Measurements from ENCODE around the gene CAPN2.

Gene CAPN2

DNA sequence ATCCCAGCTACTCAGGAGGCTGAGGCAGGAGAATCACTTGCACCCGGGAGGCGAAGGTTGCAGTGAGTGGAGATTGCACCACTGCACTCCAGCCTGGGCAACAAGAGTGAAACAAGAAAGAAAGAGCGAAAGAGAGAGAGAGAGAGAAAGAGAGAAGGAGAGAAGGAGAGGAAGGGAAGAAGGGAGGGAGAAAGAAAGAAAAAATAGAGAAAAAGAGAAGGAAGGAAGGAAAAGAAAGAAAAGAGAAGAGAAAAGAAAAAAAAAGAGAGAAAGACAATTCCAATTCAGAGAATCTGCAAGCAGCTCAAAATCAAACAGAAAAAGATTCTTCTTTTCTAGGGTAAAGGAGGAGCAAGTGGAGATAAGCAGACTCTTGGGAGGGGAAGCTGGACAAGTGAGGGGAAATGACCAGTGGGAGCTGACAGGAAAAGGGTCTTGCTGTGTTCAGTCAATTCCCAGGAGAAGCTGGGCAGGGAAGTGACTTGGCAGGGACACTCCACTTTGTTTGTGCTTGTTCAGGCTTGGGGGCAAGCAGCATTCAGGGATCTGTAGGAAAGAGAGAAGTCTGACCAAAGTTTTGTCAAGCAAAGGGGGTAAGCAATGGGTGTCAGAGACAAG lies 3.6 kb upstream of the CAPN2 start:
- H3K27ac ChIP-seq: no peak overlapping the region
- H3K4me3 ChIP-seq (IDR thresholded peaks at IDR 0.05; ENCODE audit: insufficient read depth, low read depth, low read length): no peak overlapping the region
- peaks cover 11% of the 10 kb centered on the region for H3K4me1 ChIP-seq (ENCODE audit: low read depth, poor library complexity, severe bottlenecking)
- H4K20me1 ChIP-seq (ENCODE audit: insufficient read depth): no peaks in the 10 kb centered on the region
- no peak overlapping the region for H2AFZ ChIP-seq (ENCODE audit: low read depth)
- no peak overlapping the region for H3K4me2 ChIP-seq
- H3K9ac ChIP-seq: no peak overlapping the region
- no peak for TF ChIP-seq CTCF (conservative IDR thresholded peaks at IDR 0.05; ENCODE audit: low read depth, low read length)
- H3K79me2 ChIP-seq (ENCODE audit: insufficient read depth, low read depth): 0 out of 2 replicates have a peak, but pooled peaks cover 5% of the 10 kb centered on the region
- H3K27me3 ChIP-seq (ENCODE audit: insufficient read depth, low read depth): no peaks in the 10 kb centered on the region
- H3K36me3 ChIP-seq (ENCODE audit: insufficient read depth): no peaks in the 10 kb centered on the region

- TF ChIP-seq CTCF (conservative IDR thresholded peaks at IDR 0.05; ENCODE audit: low read depth, low read length): no peak
- H3K79me2 ChIP-seq (ENCODE audit: insufficient read depth, low read depth): peaks cover 11% of the 10 kb centered on the region; the same call in 1 of the 2 replicates
- H3K4me2 ChIP-seq: no peak overlapping the region
- H3K27ac ChIP-seq: no peak overlapping the region
- H3K4me1 ChIP-seq (ENCODE audit: low read depth, poor library complexity, severe bottlenecking): peaks cover 19% of the 10 kb centered on the region
- no peak overlapping the region for H3K4me3 ChIP-seq (IDR thresholded peaks at IDR 0.05; ENCODE audit: insufficient read depth, low read depth, low read length)
- H4K20me1 ChIP-seq (ENCODE audit: insufficient read depth): no peaks in the 10 kb centered on the region
- no peak overlapping the region for H2AFZ ChIP-seq (ENCODE audit: low read depth)
- no peaks in the 10 kb centered on the region for H3K27me3 ChIP-seq (ENCODE audit: insufficient read depth, low read depth)
- H3K9ac ChIP-seq: no peak overlapping the region
- no peaks in the 10 kb centered on the region for H3K36me3 ChIP-seq (ENCODE audit: insufficient read depth)
Measured at GRCh38 chr1:223709598-223709997, 2.7 kb upstream of the CAPN2 start.

DNA sequence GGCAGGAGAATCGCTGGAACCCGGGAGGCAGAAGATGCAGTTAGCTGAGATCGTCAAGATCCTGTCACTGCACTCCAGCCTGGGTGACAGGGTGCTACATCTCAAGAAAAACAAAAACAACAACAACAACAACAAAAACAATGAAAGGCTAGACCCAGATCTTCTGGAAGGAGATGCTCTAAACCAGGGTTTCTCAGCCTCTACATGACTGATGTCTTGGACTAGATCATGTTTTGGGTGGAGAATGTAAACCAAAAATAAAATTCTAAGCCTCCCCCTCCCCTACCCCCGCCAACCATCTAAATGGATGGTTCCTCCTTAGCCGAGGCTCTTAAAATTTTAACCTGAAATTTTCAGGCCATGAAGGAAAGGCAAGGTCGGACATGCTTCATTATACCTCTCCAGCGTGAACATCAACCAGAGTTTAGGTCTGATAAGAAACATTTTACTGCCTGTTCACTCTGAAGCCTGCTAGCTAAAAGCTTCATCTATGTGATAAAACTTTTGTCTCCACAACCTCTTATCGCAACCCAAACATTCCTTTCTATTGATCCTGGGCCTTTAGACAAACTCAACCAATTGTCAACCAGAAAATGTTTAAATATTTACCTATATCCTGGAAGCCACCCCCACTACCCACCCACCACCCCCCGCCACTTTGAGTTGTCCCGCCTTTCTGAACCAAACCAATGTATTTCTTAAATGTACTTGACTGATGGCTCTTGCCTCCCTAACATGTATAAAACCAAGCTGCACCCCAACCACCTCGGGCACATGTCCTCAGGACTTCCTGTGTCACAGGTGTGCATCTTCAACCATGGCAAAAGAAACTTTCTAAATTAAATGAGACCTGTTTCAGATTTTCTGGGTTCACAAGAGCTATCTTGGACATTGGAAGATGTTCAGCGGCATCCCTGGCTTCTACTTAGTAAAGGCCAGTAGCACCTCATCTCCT lies 1.9 kb upstream of the CAPN2 start:
- Histone ChIP-seq H3K79me2 (ENCODE audit: insufficient read depth, low read depth) (peaks cover 11% of the 10 kb centered on the region; the same call in 1 of the 2 replicates), H3K27ac (no peak overlapping the region), H3K4me2 (no peak overlapping the region)

GRCh38 chr1:223711173-223711572 lies 1.2 kb upstream of the CAPN2 start:
- Histone ChIP-seq H4K20me1 (ENCODE audit: insufficient read depth) (no peaks in the 10 kb centered on the region), H3K36me3 (ENCODE audit: insufficient read depth) (no peaks in the 10 kb centered on the region), H3K27me3 (ENCODE audit: insufficient read depth, low read depth) (no peaks in the 10 kb centered on the region), H3K4me2 (no peak overlapping the region), H3K79me2 (ENCODE audit: insufficient read depth, low read depth) (peaks cover 11% of the 10 kb centered on the region; the same call in 1 of the 2 replicates), H3K27ac (no peak overlapping the region), H2AFZ (ENCODE audit: low read depth) (no peak overlapping the region), H3K4me3 (IDR thresholded peaks at IDR 0.05; ENCODE audit: insufficient read depth, low read depth, low read length) (no peak overlapping the region), H3K9ac (no peak overlapping the region), H3K4me1 (ENCODE audit: low read depth, poor library complexity, severe bottlenecking) (peaks cover 35% of the 10 kb centered on the region)
- no peak for TF ChIP-seq CTCF (conservative IDR thresholded peaks at IDR 0.05; ENCODE audit: low read depth, low read length)

More for the DNA sequence above, 1.9 kb upstream of the CAPN2 start:
- H2AFZ ChIP-seq (ENCODE audit: low read depth): no peak overlapping the region
- H3K4me1 ChIP-seq (ENCODE audit: low read depth, poor library complexity, severe bottlenecking): peaks cover 28% of the 10 kb centered on the region
- TF ChIP-seq CTCF (conservative IDR thresholded peaks at IDR 0.05; ENCODE audit: low read depth, low read length): no peak
- no peaks in the 10 kb centered on the region for H3K36me3 ChIP-seq (ENCODE audit: insufficient read depth)
- H3K4me3 ChIP-seq (IDR thresholded peaks at IDR 0.05; ENCODE audit: insufficient read depth, low read depth, low read length): no peak overlapping the region
- H3K27me3 ChIP-seq (ENCODE audit: insufficient read depth, low read depth): no peaks in the 10 kb centered on the region
- H4K20me1 ChIP-seq (ENCODE audit: insufficient read depth): no peaks in the 10 kb centered on the region
- no peak overlapping the region for H3K9ac ChIP-seq
